H54 (cell line): ENCODE measurements around the gene KIF1A.

Experiments
- DNase-seq: peaks from one replicate; pipeline ENCODE4 v3.0.0; 2011; ENCODE audit warnings: low spot score, mixed read lengths; ENCODE audit not compliant: insufficient read length
- FAIRE-seq: peaks from 3 replicates; lab custom pipeline; 2011; peaks lifted over from hg19 to GRCh38; lab: Jason Lieb, UNC
- POLR2A ChIP-seq: IDR thresholded peaks from 2 replicates; pipeline ENCODE4 v1.6.1; 2011; ENCODE audit warnings: low read depth, mild to moderate bottlenecking, low read length

The KIF1A gene

DNA sequence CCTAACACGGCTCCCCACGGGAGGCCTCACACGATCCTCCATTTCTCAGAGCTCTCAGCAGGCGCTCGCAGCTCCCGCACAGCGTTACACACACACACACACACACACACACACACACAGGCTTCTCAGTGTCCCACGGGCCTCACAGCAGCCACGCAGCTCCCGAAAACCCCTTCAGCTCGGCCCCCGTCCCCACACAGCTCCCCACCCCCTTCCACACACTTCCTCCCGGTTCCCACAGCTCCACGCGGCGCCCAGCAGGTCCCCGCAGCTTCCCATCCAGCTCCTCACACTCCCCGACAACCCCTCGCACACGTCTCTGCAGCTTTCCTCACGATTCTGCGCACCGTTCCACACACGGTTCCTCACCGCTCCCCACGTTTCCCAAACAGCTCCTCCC, 41.6 kb downstream of the KIF1A start:
- FAIRE-seq, result no peak
- no peak for TF ChIP-seq POLR2A

DNA sequence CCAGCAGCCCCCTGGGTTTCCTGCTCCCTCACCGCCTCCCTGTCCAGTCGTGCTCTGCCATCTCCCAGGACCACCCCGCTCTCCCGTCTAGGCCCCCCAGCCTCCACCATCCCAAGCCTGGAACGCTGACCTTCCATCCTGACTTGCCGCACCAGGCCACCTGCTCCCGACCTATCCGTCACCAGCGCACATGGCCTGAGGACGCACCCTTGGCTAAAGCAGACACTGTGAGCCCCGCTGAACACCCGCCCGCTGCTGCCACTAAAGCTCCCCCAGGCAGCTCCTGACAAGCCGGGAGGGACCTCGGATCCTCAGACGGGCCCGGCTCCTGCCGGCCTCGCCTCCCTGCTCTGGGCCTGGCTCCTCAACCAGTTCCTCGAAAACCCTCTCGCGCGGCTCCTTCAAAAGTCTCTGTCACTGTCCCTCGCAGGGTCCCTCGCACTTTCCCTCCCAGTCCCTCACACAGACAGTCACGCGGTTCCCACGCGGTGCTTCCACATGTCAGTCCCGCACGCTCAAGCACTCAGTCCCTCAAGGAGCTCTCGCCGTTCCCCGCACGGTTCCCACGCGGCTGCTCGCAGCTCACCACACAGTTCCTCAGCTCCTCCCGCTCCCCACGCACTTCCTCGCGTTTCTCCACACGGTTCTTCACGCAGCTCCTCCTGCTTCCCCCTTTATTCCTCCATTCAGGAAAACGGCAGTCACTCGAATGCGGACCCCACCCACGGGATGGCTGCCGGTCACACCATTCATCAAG, 42.4 kb downstream of the KIF1A start:
- TF ChIP-seq POLR2A, result no peak
- FAIRE-seq (no peak), DNase-seq (no peak)

More for the DNA sequence above, 41.6 kb downstream of the KIF1A start:
- no peak for DNase-seq

GRCh38 chr2:240775905-240776304, 44.1 kb downstream of the KIF1A start:
- no peak for FAIRE-seq
- no peak for TF ChIP-seq POLR2A
- DNase-seq, result no peak

GRCh38 chr2:240774856-240775255, 45.2 kb downstream of the KIF1A start:
- no peak for DNase-seq
- no peak for TF ChIP-seq POLR2A
- FAIRE-seq, result no peak

- FAIRE-seq (no peak), DNase-seq (no peak)
- TF ChIP-seq POLR2A, result no peak
Measured at GRCh38 chr2:240769096-240769495, 50.9 kb downstream of the KIF1A start.

- TF ChIP-seq POLR2A, result no peak
- FAIRE-seq, result no peak
- no peak for DNase-seq
Measured at GRCh38 chr2:240768216-240768615, 51.8 kb downstream of the KIF1A start.

- no peak for TF ChIP-seq POLR2A
- FAIRE-seq, result no peak
- no peak for DNase-seq
Measured at GRCh38 chr2:240767341-240767740, 52.7 kb downstream of the KIF1A start.

- DNase-seq, result no peak
- FAIRE-seq, result no peak
- TF ChIP-seq POLR2A, result no peak
Measured at GRCh38 chr2:240766072-240766471, 53.9 kb downstream of the KIF1A start.

DNA sequence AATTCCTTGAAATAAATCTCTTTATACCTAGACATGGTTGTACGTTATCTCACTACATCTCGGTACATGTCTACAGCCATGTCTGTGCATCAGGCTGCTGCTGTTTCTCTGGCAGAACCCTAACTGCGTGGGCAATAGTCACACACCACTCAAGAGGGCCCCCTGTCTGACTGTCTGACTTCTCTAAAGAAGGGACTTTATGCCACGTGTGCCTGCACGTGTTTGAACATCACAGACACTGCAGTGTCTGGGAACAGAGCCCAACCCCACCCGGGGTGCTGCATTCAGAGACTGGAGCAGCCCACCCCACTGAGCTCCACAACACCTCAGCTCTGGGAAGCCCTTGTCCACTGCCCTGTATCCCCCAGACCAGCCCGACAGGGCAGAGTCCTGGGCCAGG, 55.0 kb downstream of the KIF1A start:
- no peak for FAIRE-seq
- TF ChIP-seq POLR2A, result no peak
- DNase-seq, result no peak

DNA sequence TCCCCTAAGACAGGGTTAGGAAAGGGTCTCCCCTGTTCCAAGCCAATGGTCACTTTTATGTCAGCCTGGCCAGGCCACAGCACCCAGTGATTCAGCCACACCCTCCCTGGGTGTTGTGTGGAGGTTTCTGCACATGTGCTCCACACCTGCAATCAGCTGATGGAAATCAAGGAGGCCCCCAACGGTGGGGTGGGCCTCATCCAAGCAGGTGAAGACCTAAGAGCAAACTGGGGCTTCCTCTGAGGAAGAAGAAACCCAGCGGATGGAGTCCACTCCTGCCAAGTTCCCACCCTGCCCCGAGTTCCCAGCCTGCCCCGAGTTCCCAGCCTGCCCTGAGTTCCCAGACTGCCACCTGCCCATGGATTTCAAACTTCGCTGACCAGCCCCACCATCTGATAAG, 55.4 kb downstream of the KIF1A start:
- no peak for DNase-seq
- no peak for TF ChIP-seq POLR2A
- FAIRE-seq, result no peak

- no peak for TF ChIP-seq POLR2A
- FAIRE-seq (no peak), DNase-seq (no peak)
Measured at GRCh38 chr2:240762971-240763370, 57.0 kb downstream of the KIF1A start.

DNA sequence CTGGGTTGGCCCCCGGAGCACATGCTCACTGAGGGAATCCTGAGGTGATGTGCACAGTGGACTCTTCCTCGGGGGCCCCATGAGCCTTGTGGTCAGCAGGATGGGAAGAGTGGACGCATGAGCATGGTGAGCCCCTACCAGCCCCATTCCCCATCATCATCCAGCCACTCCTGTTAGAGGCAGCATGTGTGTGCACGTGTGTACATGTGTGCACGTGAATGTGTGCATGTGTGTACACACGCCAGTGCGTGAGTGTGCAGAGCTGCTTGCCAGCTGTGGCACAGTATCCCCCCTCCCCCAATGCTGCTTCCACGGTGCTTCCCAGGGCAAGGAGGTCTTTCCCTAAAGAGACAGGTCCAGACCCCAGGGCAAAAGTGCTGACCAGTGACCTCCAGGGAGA, 57.8 kb downstream of the KIF1A start:
- TF ChIP-seq POLR2A, result no peak
- FAIRE-seq (no peak), DNase-seq (no peak)

DNA sequence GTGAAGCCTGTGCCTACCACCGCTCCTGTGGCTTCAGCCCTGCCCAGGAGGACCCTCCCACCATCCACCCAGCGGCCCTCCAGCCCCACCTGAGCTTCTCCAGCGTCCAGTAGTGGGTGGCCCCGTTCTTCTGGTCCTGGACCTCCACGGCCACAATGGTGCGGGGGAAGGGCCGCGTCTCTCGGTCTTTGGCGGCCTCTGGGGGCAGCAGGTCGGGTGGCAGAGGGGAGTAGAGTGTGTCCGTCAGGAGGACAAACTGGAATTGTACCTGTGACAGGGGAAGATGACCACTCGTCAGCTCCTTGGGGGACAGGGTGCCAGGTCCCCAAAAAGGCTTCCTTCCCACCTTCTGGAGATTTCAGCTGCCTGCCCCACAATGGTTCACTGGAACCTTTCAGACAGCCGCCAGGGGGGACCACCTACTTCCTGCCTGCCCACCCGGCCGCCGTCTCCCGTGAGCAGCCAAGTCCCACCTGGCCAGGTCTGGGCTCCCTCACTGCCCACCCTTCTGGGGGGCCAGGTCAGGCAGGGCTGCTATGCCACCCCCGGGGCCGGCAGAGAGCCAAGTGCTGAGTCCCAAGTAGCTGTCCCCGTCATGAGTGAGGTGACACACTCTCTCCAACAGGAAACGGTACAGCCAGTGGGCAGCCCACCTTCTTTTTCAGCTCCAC, 59.3 kb downstream of the KIF1A start:
- DNase-seq (no peak), FAIRE-seq (no peak)
- TF ChIP-seq POLR2A, result no peak

GRCh38 chr2:240760121-240760520, 59.9 kb downstream of the KIF1A start:
- DNase-seq (no peak), FAIRE-seq (no peak)
- TF ChIP-seq POLR2A, result no peak

DNA sequence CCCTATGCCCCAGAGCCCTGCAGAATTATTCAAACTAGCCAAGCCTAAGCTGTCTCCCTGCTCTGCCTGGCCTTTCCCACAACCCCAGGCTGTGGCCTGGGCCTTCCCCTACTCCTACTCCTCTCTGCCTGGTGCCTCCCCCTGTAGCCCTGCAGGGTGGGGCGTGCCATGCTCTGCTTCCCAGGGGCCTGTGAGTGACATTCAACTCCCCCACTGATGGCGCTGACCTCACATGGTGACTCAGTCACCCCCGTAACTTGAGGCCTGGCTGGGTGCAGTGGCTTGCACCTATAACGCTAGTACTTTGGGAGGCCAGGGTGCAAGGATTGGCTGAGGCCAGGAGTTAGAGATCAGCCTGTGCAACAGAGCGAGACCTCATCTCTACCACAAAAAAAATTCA, 60.6 kb downstream of the KIF1A start:
- no peak for TF ChIP-seq POLR2A
- peak; percentile 50 for DNase-seq
- no peak for FAIRE-seq
